ENCODE results near the gene ATP9A. TPM values are rescaled to one million over a fixed set of nuclear protein-coding genes. Genes with fewer than 3 reads are reported as not detected.
"Not testable (repeated sequence)": the region's sequence is repeated elsewhere in the genome, so short reads cannot be mapped to it uniquely, and the experiment has no call there.

ATP9A gene
- total RNA-seq, 1 donor from 2014 or later, result 35.8 TPM

DNA sequence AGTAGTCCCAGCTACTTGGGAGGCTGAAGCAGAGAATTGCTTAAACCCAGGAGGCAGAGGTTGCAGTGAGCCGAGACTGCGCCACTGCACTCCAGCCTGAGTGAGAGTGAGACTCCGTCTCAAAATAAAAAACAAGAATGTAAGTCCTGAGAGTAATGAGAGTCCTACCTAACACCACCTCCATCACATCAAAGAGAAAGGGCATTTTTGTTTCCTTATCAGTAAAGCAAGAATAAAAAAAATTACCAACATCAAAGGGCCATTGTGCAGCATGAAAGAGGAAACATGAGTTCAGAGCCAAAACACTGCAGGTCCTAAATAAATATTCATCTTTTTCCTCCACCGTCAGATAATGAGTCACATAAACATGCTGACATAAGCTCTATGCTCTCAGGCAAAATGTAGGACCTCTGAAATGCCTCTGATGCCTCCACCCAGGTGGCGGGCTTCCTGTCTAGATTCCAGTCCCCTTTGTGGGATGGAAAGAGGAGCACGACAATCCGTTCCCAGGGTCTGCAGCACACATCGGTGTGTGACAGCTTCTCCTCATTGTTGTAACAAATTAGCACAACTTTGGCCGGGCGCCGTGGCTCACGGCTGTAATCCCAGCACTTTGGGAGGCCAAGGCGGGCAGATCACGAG lies 7.2 kb downstream of the ATP9A start:
- Histone ChIP-seq H3K27me3 (no peaks in the 10 kb centered on the region), H3K4me3 (no peak overlapping the region), H3K4me1 (no peaks in the 10 kb centered on the region), H3K9me3 (no peaks in the 10 kb centered on the region), H3K27ac (no peak overlapping the region), H3K36me3 (no peaks in the 10 kb centered on the region)
- TF ChIP-seq POLR2A (IDR thresholded peaks at IDR 0.05) (no peak), POLR2AphosphoS5 (IDR thresholded peaks at IDR 0.05; ENCODE audit: insufficient read depth in 1 of 2, low read depth in 1 of 2) (peak in 1 of 2 donors; percentile 13)
- intact Hi-C loops (cut with DNase I), result loop anchor here (10.0 kb wide), 1 partner anchor 116 kb away; no protein-coding TSS in a partner anchor
- DNase-seq (ENCODE audit: extremely low spot score in 2 of 2), result no peak

GRCh38 chr20:51759769-51760510 lies 8.2 kb downstream of the ATP9A start:
- H3K4me3 ChIP-seq, result no peak overlapping the region
- H3K4me1 ChIP-seq, result no peaks in the 10 kb centered on the region
- TF ChIP-seq POLR2A (IDR thresholded peaks at IDR 0.05) (no peak), POLR2AphosphoS5 (IDR thresholded peaks at IDR 0.05; ENCODE audit: insufficient read depth in 1 of 2, low read depth in 1 of 2) (no peak)
- TF ChIP-seq, protein P1, sequence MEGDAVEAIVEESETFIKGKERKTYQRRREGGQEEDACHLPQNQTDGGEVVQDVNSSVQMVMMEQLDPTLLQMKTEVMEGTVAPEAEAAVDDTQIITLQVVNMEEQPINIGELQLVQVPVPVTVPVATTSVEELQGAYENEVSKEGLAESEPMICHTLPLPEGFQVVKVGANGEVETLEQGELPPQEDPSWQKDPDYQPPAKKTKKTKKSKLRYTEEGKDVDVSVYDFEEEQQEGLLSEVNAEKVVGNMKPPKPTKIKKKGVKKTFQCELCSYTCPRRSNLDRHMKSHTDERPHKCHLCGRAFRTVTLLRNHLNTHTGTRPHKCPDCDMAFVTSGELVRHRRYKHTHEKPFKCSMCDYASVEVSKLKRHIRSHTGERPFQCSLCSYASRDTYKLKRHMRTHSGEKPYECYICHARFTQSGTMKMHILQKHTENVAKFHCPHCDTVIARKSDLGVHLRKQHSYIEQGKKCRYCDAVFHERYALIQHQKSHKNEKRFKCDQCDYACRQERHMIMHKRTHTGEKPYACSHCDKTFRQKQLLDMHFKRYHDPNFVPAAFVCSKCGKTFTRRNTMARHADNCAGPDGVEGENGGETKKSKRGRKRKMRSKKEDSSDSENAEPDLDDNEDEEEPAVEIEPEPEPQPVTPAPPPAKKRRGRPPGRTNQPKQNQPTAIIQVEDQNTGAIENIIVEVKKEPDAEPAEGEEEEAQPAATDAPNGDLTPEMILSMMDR (IDR thresholded peaks at IDR 0.05), result no peak
- H3K27ac ChIP-seq, result no peak overlapping the region
- no peaks in the 10 kb centered on the region for H3K27me3 ChIP-seq
- intact Hi-C loops (cut with DNase I), result loop anchor here (5.0 to 10.0 kb wide), 2 partner anchors 115 to 347 kb away; no protein-coding TSS in a partner anchor
- H3K36me3 ChIP-seq, result no peaks in the 10 kb centered on the region
- DNase-seq (ENCODE audit: extremely low spot score in 2 of 2), result no peak
- H3K9me3 ChIP-seq, result no peaks in the 10 kb centered on the region

DNA sequence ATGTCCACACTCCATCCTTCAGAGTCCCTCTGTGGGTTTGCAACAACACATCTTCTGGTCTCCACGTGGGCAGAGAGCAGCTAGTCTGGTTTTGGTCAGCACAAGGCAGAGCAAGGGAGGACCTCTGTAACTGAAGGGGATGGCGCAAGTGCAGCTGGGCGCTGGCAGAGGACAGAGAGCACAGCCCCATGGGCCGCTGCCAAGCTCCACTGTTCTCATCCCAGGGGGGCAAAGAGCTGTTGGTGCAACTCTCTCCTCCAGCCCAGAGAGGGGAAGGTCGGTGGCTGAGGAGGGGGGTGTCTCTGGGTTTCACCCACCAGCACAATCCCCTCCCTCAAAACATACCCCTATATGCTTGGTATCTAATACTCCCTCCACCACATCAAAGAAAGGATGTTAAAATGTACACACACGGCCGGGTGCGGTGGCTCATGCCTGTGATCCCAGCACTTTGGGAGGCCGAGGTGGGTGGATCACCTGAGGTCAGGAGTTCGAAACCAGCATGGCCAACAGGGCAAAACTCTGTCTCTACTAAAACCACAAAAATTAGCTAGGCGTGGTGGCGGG lies 9.1 kb downstream of the ATP9A start:
- H3K9me3 ChIP-seq, result no peaks in the 10 kb centered on the region
- no peaks in the 10 kb centered on the region for H3K27me3 ChIP-seq
- no peaks in the 10 kb centered on the region for H3K36me3 ChIP-seq
- TF ChIP-seq POLR2A (IDR thresholded peaks at IDR 0.05) (no peak), POLR2AphosphoS5 (IDR thresholded peaks at IDR 0.05; ENCODE audit: insufficient read depth in 1 of 2, low read depth in 1 of 2) (no peak)
- TF ChIP-seq, protein P1 (IDR thresholded peaks at IDR 0.05), result no peak
- no peak overlapping the region for H3K4me3 ChIP-seq
- H3K4me1 ChIP-seq, result no peaks in the 10 kb centered on the region
- intact Hi-C loops (cut with DNase I), result loop anchor here (5.0 kb wide), 1 partner anchor 348 kb away; no protein-coding TSS in a partner anchor
- H3K27ac ChIP-seq, result no peak overlapping the region
- DNase-seq (ENCODE audit: extremely low spot score in 2 of 2), result no peak

GRCh38 chr20:51757226-51757625 lies 11.0 kb downstream of the ATP9A start:
- no peak overlapping the region for H3K27ac ChIP-seq
- no peak overlapping the region for H3K4me3 ChIP-seq
- no peak for DNase-seq (ENCODE audit: extremely low spot score in 2 of 2)
- intact Hi-C loops (cut with DNase I), result loop anchor here (5.0 kb wide), 1 partner anchor 350 kb away; no protein-coding TSS in a partner anchor
- no peaks in the 10 kb centered on the region for H3K9me3 ChIP-seq
- H3K27me3 ChIP-seq, result no peaks in the 10 kb centered on the region
- peaks cover 6% of the 10 kb centered on the region for H3K4me1 ChIP-seq
- TF ChIP-seq, protein P1 (IDR thresholded peaks at IDR 0.05), result no peak
- no peak for TF ChIP-seq POLR2A (IDR thresholded peaks at IDR 0.05)
- TF ChIP-seq POLR2AphosphoS5 (IDR thresholded peaks at IDR 0.05; ENCODE audit: insufficient read depth in 1 of 2, low read depth in 1 of 2), result no peak
- no peaks in the 10 kb centered on the region for H3K36me3 ChIP-seq

GRCh38 chr20:51756653-51757052 lies 11.5 kb downstream of the ATP9A start:
- TF ChIP-seq POLR2A (IDR thresholded peaks at IDR 0.05) (no peak), POLR2AphosphoS5 (IDR thresholded peaks at IDR 0.05; ENCODE audit: insufficient read depth in 1 of 2, low read depth in 1 of 2) (no peak)
- TF ChIP-seq, protein P1 (IDR thresholded peaks at IDR 0.05), result no peak
- no peak for DNase-seq (ENCODE audit: extremely low spot score in 2 of 2)
- H3K36me3 ChIP-seq, result no peaks in the 10 kb centered on the region
- H3K4me1 ChIP-seq, result peaks cover 10% of the 10 kb centered on the region
- no peaks in the 10 kb centered on the region for H3K9me3 ChIP-seq
- H3K27ac ChIP-seq, result no peak overlapping the region
- no peak overlapping the region for H3K4me3 ChIP-seq
- H3K27me3 ChIP-seq, result no peaks in the 10 kb centered on the region
- intact Hi-C loops (cut with DNase I), result loop anchor here (5.0 kb wide), 1 partner anchor 351 kb away; no protein-coding TSS in a partner anchor

- H3K27me3 ChIP-seq; H3K36me3 ChIP-seq; DNase-seq (ENCODE audit: extremely low spot score in 2 of 2); H3K4me3 ChIP-seq; H3K27ac ChIP-seq; intact Hi-C loops (cut with DNase I); H3K9me3 ChIP-seq: not testable (repeated sequence)
- H3K4me1 ChIP-seq, result peaks cover 25% of the 10 kb centered on the region
Observed at GRCh38 chr20:51753220-51753619, 15.0 kb downstream of the ATP9A start.
